GM10266 (cell line): ENCODE results near the gene PTH2.

Experiments
- DNase-seq: peaks from one replicate; pipeline ENCODE4 v3.0.0; 2012; ENCODE audit errors: extremely low spot score
- TF ChIP-seq, protein P1 (sequence below): IDR thresholded peaks from 2 replicates; pipeline ENCODE4 v1.5.1; 2012; ENCODE audit warnings: mild to moderate bottlenecking, low read depth; ENCODE audit not compliant: control insufficient read depth, insufficient read depth; ENCODE audit errors: missing control alignments

PTH2 gene

GRCh38 chr19:49455773-49456172 is 32.5 kb upstream of the PTH2 start:
- TF ChIP-seq, protein P1, sequence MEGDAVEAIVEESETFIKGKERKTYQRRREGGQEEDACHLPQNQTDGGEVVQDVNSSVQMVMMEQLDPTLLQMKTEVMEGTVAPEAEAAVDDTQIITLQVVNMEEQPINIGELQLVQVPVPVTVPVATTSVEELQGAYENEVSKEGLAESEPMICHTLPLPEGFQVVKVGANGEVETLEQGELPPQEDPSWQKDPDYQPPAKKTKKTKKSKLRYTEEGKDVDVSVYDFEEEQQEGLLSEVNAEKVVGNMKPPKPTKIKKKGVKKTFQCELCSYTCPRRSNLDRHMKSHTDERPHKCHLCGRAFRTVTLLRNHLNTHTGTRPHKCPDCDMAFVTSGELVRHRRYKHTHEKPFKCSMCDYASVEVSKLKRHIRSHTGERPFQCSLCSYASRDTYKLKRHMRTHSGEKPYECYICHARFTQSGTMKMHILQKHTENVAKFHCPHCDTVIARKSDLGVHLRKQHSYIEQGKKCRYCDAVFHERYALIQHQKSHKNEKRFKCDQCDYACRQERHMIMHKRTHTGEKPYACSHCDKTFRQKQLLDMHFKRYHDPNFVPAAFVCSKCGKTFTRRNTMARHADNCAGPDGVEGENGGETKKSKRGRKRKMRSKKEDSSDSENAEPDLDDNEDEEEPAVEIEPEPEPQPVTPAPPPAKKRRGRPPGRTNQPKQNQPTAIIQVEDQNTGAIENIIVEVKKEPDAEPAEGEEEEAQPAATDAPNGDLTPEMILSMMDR, result no peak

GRCh38 chr19:49453757-49454240 is 30.6 kb upstream of the PTH2 start:
- TF ChIP-seq, protein P1, result no peak
- DNase-seq, result no peak

More at GRCh38 chr19:49455773-49456172, 32.5 kb upstream of the PTH2 start:
- no peak for DNase-seq

- DNase-seq, result peak; percentile 97
- TF ChIP-seq, protein P1, result no peak
Observed at GRCh38 chr19:49453013-49453756, 29.9 kb upstream of the PTH2 start, which contains the start of gene ALDH16A1. TSS of gene ALDH16A1 (plus strand) at chr19:49453225. CDS start at chr19:49453332, 107 bp downstream.

DNA sequence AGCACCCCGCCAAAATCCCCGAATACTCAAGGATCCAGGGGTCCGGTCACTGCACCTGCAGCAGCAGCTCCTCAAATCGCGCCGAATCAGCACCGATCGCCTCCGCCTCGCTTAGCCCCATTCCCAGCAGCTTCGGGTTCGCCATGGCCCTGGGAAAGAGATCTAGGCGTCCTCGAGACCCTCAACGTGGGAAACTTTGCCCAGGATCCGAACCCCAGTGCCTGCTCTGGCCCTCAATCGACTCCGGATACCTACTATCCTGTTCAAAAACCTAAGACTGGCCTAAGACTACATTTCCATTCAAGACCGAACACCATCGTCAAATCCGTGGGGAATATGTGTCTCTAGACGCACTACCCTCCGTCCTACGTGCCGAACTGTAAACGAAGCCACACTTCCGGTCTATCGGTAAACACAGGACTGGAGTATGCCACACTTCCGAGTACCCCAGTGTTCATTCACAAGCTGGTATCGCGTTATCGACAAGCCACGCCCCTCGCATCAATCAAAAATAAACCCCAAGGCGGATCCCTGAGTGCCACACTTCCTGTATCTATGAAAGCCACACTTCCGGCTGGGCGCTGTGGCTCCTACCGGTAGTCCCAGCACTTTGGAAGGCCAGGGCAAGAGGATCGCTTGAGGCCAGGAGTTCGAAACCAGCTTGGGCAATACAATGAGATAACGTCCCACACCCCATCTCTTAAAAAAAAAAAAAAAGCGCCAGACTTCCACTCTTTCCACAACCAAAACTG is 28.4 kb upstream of the PTH2 start, which contains the start of gene PIH1D1:
PIH1D1 (minus strand) TSS at position 385 of the 752 bp plus-strand sequence; CDS start at position 145, 240 bp downstream.
- TF ChIP-seq, protein P1, result no peak
- peak; percentile 91 for DNase-seq

DNA sequence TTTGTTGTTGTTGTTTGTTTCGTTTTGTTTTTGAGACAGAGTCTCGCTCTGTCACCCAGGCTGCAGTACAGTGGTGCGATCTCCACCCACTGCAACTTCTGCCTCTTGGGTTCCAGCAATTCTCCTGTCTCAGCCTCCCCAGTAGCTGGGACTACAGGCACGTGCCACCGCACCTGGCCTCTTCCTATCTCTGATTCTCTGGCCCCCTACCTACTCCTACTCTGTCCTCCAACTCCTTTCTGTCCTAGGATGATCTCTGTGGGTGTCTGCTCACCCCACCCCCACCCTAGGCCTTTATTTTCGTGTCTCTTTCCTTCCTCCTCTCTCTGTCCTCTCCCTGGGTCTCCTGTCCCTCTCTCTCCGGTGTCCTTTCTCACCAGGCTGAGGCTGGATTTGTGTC is 27.2 kb upstream of the PTH2 start:
- no peak for DNase-seq
- TF ChIP-seq, protein P1, result no peak

- TF ChIP-seq, protein P1, result no peak
- DNase-seq, result no peak
Observed at GRCh38 chr19:49448432-49448786, 25.2 kb upstream of the PTH2 start.
